Measurements from ENCODE around the gene CLSTN2.

DNA sequence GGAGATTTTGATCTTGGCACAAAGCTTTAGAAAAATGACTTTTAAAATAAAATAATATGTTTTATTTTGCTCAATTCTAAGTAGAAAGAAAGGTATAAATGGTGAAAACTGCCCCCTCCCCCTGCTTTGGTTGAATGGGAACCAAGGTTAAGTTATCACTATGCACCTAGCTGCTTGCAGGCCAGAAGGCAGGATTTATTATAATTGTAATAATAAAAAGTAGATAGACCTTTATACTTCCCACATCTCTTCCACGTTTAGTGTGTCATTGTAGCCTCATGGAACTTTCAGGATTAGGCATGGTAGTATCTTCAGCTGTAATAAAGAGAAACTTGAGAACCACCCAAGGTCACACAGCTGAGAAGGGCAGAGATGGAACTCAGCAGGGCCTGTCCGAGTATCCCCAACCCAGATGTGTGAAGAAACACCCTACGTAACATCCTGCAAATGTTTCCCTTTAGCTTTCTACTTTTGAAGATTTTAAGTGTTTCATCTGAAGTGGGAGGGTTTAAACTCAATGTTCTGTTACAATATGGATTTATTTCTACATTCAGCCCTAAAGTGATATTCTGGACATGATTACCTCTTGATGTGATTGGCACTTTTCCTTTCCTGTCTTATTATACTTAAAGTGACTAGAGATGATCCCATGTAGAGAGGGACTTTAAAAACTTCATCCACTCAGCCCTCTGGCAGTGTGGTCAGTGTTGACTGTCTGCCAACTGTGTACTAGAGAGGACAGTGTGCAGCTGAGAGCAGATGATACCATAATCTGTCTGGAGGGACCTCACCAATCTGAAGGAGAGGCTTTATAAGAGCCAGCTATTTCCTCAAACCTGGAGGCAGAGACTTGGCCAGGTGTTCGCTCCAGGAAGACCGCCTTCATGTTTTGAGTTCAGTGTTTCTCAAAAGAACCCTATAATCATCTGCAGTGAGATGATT lies 460.4 kb downstream of the CLSTN2 start:
- TF ChIP-seq, protein P1, sequence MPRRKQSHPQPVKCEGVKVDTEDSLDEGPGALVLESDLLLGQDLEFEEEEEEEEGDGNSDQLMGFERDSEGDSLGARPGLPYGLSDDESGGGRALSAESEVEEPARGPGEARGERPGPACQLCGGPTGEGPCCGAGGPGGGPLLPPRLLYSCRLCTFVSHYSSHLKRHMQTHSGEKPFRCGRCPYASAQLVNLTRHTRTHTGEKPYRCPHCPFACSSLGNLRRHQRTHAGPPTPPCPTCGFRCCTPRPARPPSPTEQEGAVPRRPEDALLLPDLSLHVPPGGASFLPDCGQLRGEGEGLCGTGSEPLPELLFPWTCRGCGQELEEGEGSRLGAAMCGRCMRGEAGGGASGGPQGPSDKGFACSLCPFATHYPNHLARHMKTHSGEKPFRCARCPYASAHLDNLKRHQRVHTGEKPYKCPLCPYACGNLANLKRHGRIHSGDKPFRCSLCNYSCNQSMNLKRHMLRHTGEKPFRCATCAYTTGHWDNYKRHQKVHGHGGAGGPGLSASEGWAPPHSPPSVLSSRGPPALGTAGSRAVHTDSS (tag by site-specific recombination; IDR thresholded peaks at IDR 0.05): no peak
- TF ChIP-seq, protein P2, sequence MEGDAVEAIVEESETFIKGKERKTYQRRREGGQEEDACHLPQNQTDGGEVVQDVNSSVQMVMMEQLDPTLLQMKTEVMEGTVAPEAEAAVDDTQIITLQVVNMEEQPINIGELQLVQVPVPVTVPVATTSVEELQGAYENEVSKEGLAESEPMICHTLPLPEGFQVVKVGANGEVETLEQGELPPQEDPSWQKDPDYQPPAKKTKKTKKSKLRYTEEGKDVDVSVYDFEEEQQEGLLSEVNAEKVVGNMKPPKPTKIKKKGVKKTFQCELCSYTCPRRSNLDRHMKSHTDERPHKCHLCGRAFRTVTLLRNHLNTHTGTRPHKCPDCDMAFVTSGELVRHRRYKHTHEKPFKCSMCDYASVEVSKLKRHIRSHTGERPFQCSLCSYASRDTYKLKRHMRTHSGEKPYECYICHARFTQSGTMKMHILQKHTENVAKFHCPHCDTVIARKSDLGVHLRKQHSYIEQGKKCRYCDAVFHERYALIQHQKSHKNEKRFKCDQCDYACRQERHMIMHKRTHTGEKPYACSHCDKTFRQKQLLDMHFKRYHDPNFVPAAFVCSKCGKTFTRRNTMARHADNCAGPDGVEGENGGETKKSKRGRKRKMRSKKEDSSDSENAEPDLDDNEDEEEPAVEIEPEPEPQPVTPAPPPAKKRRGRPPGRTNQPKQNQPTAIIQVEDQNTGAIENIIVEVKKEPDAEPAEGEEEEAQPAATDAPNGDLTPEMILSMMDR (tag by site-specific recombination; IDR thresholded peaks at IDR 0.05): no peak
- TF ChIP-seq, protein P3, sequence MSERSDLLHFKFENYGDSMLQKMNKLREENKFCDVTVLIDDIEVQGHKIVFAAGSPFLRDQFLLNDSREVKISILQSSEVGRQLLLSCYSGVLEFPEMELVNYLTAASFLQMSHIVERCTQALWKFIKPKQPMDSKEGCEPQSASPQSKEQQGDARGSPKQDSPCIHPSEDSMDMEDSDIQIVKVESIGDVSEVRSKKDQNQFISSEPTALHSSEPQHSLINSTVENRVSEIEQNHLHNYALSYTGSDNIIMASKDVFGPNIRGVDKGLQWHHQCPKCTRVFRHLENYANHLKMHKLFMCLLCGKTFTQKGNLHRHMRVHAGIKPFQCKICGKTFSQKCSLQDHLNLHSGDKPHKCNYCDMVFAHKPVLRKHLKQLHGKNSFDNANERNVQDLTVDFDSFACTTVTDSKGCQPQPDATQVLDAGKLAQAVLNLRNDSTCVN (tag by site-specific recombination; optimal IDR thresholded peaks at IDR 0.05): no peak
- TF ChIP-seq ZNF510 (tag by site-specific recombination; IDR thresholded peaks at IDR 0.05; ENCODE audit: insufficient replicate concordance) (no peak), KLF10 (tag by site-specific recombination; IDR thresholded peaks at IDR 0.05) (no peak), ZNF146 (tag by site-specific recombination; IDR thresholded peaks at IDR 0.05) (no peak)
- TF ChIP-seq, protein P4, sequence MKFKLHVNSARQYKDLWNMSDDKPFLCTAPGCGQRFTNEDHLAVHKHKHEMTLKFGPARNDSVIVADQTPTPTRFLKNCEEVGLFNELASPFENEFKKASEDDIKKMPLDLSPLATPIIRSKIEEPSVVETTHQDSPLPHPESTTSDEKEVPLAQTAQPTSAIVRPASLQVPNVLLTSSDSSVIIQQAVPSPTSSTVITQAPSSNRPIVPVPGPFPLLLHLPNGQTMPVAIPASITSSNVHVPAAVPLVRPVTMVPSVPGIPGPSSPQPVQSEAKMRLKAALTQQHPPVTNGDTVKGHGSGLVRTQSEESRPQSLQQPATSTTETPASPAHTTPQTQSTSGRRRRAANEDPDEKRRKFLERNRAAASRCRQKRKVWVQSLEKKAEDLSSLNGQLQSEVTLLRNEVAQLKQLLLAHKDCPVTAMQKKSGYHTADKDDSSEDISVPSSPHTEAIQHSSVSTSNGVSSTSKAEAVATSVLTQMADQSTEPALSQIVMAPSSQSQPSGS (tag by site-specific recombination; IDR thresholded peaks at IDR 0.05; ENCODE audit: low read depth): no peak

Measured in HEK293 (cell line).